ENCODE measurements around the gene TMEM178B.

TMEM178B gene

DNA sequence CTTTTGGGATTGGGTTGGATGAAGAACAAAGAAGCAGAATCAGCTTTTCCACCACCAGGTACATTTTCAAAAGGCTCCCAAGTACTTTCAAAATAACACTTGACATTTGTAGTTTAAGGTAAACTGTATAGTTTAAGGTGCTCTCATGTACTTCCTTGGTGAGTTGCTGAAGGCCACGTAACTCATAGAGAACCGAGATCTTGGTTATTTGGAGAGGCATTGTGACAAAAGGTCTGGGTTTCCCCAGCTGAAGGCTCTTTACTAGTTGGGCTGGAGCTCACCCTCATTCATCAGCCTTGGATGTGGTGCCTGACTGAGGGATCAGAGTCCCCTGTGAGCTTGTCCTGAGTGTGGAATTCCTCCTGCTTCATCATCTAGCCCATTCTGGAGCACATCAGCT is 191.8 kb downstream of the TMEM178B start:
- no peak for DNase-seq

DNA sequence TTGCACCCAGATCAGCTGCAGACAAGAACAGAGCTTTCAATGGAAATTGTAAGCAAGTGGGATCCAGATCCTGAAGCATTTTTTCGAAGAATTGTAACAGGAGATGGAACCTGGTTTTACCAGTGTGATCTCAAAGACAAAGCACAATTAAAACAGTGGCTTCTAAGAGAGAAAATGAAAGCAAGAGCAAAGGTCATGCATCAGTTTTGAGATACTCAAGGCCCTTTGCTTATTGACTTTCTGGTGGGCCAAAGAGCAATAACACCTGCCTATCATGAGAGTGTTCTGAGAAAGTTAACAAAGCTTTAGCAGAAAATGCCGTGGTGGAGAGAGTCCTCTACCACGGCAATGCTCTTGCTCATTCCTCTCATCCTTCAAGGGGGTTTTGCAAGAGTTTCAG is 194.8 kb downstream of the TMEM178B start:
- no peak for DNase-seq

DNA sequence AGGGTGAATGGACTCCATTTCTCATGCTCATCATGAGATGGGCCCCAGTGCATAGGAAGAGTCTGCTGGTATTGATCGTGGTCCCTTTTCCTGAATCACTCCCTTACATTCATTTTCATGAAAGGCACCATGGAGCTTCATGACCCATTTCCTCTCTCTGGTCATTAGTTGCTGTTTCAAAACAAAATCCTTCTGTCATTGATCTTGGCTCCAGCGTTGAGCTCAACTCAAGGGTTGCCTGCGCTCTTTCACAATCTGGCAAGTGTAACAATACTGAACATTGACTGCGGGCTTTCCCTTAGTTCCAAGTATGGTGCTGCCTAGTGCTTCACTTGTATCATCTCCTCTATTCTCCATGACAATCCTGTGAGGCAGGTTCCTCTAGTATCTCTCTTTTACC is 197.6 kb downstream of the TMEM178B start:
- DNase-seq = no peak

DNA sequence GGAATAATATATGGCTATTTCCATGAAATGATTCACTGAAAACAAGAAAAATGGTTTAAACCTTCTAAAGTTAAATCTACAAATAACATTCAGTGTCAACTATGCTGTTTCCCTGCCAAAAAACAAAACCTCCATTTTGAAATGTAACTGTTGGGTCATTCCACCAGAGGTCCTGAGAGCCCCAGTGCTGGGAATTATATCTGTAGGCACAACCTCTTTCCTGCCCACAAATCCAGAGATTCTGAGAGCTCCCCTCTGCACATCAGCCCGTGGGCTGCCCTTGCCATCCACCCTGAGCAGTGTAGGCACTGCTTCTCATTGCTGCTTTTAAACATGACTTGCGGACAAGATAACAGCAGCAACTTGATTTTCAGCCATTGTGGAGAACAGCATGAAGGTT is 198.6 kb downstream of the TMEM178B start:
- DNase-seq = no peak

DNA sequence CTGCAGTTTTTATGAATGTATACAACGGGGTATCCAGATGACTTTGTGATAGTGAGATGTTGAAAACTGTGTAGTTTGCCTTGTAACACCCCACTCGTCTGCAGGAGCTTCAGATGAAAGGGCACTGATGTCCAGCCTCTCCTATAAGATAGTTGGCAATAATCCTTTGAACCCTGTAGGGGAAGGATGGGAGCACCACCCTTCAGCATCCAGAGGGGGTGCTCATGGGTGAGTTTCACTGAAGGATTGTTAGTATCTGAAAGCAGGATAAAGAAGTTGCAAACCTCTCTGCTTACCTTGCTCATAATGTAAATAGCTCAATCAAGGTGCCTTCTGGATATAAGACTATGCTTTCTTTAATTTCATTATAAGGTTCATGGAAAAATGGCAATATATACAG is 201.5 kb downstream of the TMEM178B start:
- no peak for DNase-seq

DNA sequence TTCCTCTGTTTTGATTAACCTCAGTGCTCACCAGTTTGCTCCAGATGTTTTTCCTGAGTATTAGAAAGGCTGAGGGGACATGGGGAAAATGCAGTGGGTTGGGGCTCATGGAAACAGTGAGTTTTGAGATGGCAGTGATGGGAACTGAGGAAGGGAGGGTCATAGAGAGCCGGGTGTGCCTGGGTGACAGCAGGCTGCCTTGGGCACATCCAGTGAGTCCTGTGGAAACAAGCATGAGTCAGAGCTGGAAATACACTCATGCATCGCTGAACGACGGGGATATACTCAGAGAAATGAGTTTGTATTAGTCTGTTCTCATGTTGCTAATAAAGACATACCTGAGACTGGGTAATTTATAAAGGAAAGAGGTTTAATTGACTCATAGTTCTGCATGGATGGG is 202.2 kb downstream of the TMEM178B start:
- DNase-seq = no peak

DNA sequence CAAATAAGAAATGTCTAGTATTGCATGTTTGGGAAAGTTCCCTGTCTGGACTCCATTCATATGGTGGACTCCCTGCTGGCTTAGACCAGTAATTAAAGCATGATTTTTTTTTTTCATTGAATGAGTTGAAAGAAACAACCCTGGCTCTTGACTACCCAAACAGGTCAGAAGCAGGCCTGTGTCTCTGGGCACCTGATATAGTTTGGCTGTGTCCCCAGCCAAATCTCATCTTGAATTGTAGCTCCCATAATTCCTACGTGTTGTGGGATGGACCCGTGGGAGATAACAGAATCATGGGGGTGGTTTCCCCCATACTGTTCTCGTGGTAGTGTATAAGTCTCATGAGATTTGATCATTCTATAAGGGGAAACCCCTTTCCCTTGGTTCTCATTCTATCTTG is 206.2 kb downstream of the TMEM178B start:
- no peak for DNase-seq

DNA sequence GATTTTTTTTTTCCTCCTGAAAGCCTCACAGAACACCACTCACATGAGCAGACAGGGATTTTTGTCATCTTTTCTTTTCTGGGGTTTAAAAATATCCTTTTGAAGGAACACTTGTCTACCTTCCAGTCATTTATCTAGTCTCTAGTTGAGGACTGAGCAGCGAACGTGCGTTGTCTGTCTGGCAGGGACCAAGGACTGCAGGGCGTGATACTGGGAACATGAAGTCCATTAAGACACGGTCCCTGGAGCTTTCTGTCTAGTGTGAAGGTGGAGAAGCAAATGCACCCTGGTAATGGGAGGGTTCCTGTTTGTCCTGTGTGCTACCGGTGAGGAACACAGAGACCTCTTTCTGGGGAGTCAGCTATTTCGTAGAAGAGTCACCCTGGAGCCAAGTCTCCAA is 207.4 kb downstream of the TMEM178B start:
- no peak for DNase-seq

DNA sequence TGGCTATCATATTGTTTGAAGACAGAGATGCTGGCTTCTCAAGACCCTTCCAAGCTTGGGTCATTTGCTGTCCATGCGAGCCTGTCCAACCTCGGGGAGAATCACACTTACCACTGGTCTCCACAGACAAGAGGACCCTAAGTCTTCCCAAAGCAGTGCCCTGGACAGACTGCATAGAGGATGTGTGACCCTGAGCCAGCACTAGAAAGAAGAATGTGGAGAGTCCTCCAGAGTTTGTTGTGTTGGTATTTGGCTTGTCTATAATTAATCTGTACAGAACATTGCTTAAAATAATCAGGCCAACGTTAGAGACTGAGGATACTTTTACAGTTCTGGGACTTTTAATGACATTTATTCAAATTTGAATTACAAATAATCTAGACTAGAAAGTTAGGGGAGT is 212.7 kb downstream of the TMEM178B start:
- no peak for DNase-seq

DNA sequence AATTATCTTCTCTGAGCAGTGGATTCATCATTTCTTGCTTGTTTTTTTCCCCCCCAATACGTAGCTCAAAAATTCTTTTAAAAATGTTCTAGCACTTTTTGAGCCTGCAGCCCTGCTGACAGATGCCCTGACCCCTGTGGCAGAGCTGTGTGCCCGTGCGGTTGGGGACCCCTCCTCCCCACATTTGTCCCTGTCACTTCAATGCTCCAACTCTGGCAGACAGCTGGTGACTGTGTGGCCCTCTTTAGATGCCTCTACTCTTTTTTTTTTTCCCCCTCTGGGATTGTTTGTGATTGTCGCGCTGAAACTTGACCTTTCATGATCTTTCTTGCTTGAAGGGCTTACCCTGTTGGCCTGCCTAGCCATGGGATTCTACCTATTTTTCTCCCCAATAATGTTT is 214.1 kb downstream of the TMEM178B start:
- no peak for DNase-seq

DNA sequence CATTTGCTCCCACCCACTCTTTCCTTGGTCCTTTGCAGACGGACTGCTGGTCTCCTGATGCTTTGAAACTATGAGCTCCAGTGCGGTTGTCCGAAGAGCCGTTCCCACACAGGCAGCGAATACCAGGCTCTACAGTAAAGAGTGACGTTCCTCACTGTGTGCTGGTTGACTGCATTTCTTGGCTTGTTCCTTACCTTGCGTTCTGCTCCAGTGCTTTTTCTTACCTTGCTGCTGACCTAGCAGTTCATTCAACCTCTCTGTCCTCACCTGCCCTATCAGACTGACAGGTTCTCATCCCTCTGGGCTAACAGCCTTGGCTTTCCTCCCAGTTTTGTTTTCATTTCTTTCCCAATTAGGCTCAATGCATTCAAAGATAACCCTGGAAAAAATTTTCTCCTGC is 214.8 kb downstream of the TMEM178B start:
- no peak for DNase-seq

DNA sequence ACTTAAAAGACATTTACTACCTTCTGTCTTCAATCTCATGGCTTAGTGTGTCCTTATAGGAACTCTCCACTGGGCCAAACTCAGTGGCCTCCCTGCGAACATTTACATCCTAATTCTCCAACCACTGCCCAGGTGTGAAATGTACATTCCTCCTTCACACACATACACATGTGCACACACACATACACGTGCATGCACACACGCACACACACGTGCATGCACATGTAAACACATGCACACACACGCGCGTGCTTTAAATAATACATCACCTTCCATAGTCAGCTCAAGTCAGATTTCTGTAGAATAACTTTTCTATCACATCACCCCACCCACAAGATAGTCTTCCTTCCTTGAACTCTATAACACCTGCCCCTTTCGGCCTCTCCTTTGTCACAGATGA is 216.5 kb downstream of the TMEM178B start:
- DNase-seq = no peak

DNA sequence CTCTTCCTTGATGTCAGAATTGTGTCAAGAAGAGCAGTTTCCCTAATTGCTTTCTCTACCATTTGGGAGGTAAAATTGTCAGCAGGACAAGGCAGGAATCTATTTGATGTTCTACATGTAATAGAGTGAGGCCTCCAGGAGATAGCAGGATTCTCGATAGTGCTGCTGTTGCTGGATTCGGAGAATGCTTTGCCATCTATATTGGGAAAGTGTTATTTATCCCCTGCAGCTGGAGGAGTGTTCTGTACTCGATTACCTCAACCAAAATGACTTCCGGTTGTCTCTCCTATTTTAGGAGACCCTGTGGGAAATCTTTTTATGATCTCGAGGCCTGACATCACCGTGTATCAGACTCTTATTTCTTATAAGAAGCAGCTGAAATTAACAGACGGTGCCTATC is 217.1 kb downstream of the TMEM178B start:
- DNase-seq = no peak

DNA sequence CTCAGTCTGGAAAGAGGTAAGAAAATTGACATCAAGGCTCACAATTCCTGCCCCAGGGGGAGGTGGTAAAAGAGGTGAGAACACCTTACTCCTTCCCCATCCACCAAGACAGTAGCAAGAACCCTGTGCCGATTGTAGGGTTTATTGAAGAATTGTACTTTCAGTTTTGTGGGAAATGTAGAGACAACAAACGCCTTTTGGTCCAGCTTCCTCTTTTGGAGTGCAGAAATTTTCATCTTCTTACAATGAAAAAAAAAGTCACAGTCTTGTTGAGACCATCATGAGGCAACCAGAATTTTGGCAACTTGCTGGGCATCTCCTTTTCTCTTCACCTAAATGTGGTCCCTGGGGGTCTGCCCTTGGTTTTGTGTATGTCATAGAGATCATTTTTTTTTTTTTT is 217.7 kb downstream of the TMEM178B start:
- no peak for DNase-seq

DNA sequence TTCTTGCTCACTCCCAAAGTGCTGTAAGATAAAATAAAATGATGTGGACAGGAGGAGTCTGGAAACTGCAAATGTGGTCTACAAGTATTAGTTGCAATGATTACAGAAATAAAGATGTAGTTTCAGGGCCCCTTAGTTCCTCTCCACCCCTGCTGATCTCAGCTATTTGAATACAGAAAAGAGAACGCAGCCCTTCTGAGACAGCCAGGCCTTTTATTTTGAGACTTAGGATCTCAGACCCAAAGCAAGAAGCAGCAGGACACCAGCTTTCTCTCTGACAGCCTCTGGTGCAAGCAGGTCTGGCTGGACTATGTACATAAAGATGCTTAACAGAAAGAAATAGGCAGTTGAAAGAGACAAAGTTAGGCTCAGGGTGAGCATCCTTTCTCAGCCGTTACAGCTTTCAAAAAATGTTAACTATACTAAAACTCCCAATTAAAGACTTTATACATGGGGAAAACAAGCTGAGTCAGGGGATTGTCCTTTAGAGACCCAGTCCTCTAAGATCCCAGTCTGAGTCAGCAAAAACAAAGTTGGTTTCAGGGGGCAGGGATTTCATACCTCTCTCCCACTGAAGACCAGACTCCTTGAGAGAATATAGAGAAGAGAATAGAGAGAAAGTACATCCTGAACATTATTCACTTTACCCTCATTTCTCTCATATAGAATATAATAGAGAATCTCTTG is 220.4 kb downstream of the TMEM178B start:
- DNase-seq = no peak

DNA sequence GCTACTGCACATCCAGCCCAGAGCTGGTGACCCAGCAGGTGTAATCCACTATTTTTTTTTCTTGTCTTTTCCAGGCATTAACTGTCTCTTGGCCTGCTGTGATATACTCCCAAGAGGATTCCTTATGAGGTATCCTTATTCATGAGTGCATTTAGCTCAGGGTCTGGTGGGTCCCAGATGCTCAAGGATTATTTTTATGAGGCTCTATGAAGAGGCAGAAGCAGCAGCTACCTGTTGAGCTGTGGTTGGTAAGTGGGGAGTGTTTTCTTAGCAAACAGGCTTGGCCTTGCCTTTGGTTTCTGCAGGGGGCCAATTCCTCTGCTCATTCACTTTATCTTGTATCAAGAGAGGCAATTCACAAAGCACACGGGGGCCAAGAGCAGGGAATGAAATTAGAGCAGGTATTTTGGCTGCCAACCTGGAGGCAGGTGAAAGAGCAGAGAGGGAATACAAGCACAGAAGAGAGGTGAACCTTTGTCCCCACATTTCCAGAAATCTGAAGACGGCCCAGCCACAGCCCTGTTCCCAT is 221.6 kb downstream of the TMEM178B start:
- DNase-seq = no peak

DNA sequence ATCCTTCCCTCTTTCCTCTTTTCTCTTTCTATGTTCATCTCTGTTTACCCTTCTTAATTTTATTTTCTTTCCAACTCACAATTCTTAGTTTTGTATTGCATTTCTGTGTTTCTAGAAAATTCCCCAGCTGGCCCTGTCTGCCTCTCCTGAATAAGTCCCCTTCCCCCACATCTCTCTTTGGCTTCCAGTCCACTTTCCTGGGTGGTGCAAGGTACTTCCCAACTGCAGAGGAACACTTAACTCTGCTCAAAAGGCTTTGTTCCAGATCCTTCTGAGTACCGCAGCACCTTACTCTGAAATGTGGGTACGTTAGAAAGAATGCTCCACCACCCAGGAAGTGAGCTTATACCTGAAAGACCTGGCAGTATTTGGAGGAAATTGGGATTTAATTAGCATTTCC is 227.0 kb downstream of the TMEM178B start:
- no peak for DNase-seq

DNA sequence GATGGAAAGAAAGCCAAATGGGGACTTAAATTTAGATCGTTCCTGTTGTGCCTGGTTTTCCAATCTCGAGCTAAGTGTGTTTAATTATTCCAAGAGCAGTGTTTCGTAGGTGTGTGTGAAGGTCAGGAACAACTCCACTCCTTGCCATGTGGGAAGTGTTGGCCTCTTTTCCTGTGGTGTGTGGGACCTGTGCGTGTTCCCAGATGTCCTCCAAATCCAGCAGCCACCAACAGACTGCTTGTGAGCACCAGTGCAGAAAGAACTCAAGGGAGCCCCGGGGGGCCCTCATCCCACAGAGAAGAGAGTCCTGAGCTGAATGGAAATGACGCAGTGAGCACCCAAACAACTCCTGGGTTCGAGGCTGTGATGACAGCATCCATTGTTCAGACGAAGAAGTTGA is 227.7 kb downstream of the TMEM178B start:
- no peak for DNase-seq

DNA sequence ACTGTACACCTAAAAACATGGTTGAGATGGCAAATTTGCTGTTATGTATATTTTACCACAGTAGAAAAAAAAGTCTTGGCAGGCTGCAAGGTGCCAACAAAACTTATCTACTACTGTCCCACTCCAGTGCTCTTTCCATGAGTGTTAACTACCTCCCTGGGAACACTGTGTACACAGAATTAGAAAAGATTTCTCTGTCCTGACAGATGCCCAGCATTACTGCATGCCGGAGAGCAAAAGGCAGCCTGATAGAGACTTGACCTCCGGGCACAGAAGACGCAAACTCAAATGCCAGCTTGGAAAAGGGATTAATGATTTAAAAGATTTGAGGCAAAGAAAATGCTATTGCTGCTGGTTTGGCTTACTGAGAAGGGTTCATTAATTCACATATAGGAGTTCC is 228.8 kb downstream of the TMEM178B start:
- no peak for DNase-seq

DNA sequence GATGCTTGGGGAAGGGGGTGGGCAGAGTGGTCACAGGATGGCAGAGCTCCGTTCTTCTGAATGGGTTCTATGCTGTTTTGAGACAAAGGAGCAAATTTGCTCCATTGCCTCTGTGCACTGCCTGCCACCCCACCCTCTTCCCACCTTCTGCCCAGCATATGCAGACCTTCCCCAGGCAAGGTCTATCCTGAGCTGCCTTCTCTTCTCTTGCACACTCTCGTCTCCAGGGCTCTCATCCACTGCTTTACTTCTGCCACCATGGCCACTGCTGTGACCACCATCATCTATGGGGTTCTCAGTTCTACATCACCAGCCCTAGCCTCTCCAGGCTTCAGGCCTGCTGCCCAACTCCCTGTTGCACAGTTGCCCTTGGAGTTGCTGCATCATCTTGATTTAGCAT is 230.4 kb downstream of the TMEM178B start:
- DNase-seq = no peak

DNA sequence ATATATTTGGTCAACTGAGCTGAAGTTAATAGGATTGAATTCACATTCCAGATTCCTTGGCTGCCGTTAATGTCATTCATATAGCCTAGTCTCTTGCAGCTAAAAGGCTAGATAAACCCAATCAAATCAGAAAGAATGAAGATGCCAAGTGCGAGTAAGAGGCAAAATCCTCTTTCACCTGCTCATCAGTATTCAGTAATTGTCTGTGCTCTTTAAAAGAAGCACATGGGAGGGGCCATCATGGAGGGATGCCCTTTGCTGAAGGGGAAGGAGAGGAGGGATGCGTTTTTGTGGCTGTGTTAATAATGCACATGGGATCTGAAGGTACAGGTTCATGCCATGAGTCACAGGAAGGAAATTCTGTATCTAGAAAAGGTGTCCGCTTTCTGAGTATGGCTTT is 232.2 kb downstream of the TMEM178B start:
- DNase-seq = no peak

DNA sequence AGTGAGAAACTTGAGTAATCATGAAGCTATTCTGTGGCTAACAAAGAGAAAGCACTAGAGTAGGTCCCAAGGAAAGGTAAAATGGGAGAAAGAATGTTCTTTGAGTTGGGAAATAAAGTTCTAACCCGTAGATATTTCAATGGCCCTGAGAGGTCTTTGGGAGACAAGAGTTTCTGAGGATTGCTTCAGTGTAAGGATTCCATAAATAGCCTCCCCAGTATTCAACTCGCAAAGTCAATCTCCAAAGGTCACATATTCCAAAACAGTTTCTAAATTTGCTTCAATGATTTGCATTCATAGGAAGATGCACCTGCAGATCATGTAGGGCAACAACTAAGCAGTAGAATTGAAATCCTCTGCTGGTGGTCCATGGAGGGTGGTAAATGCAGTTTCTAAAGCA is 238.5 kb downstream of the TMEM178B start:
- DNase-seq = no peak

DNA sequence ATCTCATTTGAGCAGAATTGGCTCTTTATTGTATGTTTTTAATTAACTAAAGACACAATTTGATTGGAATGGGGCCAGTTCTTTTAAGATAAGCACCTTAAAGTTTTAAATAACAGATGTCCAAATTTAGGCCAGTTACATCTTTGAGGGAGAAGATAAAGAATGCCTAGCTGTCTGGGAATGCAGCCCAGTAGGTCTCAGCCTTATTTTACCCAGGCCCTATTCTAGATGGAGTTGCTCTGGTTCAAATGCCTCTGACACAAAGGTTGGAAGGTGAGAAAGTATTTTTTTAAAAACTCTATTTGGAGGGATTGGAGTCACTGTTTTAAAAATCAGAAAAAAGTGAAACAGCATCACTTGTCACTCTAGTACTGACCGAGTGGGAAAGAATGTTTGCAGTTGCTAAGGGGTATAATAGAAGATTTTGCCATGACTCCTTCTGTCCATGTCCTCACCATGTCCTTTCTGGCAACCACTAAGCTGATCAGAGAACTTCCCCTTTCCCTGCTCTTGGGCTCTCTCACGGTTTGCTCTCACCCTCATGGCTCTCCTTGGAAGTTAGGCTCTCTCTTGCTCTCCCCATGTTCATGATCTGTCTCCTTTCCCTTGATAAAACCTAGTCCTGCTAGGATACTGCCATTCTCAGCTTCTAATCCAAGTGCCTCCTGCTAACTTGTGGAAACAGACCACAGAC is 239.1 kb downstream of the TMEM178B start:
- no peak for DNase-seq

DNA sequence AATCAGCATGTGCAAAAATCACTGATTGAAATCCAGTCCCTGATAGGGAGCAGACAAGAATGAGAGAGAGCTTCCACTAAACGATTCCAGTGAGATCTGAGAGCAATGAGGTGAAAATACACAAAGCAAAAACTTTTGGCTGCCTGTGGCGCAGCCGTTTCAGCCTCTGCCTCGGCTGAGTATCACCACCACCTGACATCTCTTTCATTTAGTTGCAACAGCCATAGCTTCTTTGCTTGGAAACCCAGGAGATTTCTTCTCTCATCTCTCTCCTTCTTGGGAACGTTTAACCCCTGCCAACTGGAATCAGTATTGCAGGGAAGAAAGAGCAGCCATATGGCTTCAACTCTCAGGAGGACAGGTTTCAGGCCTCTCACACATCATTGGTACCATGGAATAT is 240.0 kb downstream of the TMEM178B start:
- DNase-seq = no peak
